ENCODE data around the gene TMEM191C.

DNA sequence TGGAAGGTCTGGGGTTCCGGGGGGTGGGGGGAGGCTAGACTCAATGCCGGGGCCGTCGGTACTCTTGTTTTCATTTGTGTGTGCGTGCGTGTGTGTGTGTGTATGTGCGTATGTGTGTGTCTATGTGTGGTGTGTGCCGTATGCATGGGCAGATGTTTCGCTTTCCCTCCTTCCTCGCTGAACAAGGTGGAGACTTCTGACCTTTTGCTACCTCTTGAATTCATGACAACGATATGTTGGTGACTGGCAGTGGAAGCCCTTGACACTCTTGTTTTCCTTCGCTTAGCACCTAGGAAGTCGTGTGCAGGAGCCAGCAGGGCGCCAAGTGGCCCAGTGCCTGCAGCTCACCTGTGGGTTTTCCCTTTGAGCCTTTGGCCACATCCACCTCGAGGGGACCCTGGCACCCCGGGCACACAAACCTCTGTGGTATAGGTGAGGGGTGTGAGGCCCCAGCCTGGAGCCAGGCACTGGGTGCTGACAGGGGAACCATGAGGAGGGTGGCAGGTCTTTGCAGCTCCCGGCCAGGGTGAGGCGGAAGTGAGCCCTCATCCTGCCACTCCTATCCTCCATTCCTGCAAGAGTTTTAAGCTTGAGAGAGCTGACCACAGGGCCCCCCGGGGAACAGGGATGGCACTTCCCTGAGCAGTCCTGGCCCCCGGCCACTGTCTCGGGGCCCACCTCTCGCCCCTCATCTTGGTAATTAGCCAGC, 19.3 kb upstream of the TMEM191C start:
- TF ChIP-seq, protein P1, sequence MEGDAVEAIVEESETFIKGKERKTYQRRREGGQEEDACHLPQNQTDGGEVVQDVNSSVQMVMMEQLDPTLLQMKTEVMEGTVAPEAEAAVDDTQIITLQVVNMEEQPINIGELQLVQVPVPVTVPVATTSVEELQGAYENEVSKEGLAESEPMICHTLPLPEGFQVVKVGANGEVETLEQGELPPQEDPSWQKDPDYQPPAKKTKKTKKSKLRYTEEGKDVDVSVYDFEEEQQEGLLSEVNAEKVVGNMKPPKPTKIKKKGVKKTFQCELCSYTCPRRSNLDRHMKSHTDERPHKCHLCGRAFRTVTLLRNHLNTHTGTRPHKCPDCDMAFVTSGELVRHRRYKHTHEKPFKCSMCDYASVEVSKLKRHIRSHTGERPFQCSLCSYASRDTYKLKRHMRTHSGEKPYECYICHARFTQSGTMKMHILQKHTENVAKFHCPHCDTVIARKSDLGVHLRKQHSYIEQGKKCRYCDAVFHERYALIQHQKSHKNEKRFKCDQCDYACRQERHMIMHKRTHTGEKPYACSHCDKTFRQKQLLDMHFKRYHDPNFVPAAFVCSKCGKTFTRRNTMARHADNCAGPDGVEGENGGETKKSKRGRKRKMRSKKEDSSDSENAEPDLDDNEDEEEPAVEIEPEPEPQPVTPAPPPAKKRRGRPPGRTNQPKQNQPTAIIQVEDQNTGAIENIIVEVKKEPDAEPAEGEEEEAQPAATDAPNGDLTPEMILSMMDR (IDR thresholded peaks at IDR 0.05) = peak; percentile 43
- TF ChIP-seq ZFX (IDR thresholded peaks at IDR 0.05; ENCODE audit: borderline replicate concordance) = no peak

All from 22Rv1 (cell line).